Cardiac muscle cell (in vitro differentiated cells and primary cell): ENCODE data around the gene C2CD5. TPM values are rescaled to one million over a fixed set of nuclear protein-coding genes. Genes with fewer than 3 reads are reported as not detected.
A peak's percentile ranks its signal among the peaks of the same experiment; 100 is the strongest.

Experiments
- DNase-seq, 2 donors: peaks; one replicate each; pipeline versions ENCODE4 v3.0.0 to v3.0.0-alpha.2; 2010 to 2017; ENCODE audit warnings: low read depth in 1 of 2, low spot score in 1 of 2
- H3K27ac ChIP-seq: fragments of 200-600 bp; sonication (generic); 2 replicates; pipeline ENCODE4 v1.5.1; 2016
- H3K27me3 ChIP-seq: fragments of 200-600 bp; sonication (generic); 2 replicates; pipeline ENCODE4 v1.6.0; 2016; ENCODE audit warnings: control low read depth
- H3K36me3 ChIP-seq: fragments of 200-600 bp; sonication (generic); 2 replicates; pipeline ENCODE4 v1.5.1; 2016; ENCODE audit warnings: control low read depth
- H3K4me1 ChIP-seq: fragments of 200-600 bp; sonication (generic); 2 replicates; pipeline ENCODE4 v1.8.1; 2017; ENCODE audit warnings: low read depth, mild to moderate bottlenecking, mixed run types
- H3K4me3 ChIP-seq: fragments of 200-600 bp; sonication (generic); 2 replicates; pipeline ENCODE4 v1.5.1; 2016; ENCODE audit warnings: mild to moderate bottlenecking
- H3K9me3 ChIP-seq: fragments of 200-600 bp; sonication (generic); 2 replicates; pipeline ENCODE4 v1.5.1; 2017; ENCODE audit warnings: low read depth, mild to moderate bottlenecking, control low read depth
- CTCF ChIP-seq: IDR thresholded peaks from 2 replicates; pipeline ENCODE4 v1.5.1; 2012; ENCODE audit warnings: low read depth, mild to moderate bottlenecking, low read length
- polyA plus RNA-seq: library from polyadenylated mRNA; unstranded; fragments of >200 nt; fragmentation: Nextera tagmentation; extraction: Ambion mirVana; gene quantifications from 2 replicates; pipeline ENCODE4 v1.2.1, GENCODE V29; 2016
- total RNA-seq: library from RNA; depleted of rRNA; stranded (reverse); fragments of >200 nt; gene quantifications from 2 replicates; pipeline ENCODE4 v1.2.3, GENCODE V29; 2016

C2CD5 gene
- total and polyA plus RNA-seq, 2 experiments from 2014 or later: 16.5 to 22.2 TPM

DNA sequence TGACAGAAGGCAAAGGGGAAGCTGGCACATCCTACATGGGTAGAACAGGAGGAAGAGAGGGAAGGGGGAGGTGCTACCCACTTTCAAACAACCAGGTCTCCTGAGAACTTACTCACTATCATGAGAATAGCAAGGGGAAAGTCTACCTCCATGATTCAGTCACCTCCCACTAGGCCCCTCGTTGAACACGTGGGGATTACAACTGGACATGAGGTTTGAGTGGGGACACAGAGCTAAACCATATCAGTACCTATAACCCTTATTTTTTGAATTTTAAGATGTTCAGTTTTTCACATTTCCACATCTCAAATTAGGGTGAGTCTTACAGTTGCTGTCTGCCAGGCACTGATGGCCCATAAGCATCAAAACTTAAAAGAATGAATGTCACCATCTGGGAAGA is 129.6 kb downstream of the C2CD5 start:
- H3K36me3 ChIP-seq: no peaks in the 10 kb centered on the region
- H3K9me3 ChIP-seq: no peaks in the 10 kb centered on the region
- no peak overlapping the region for H3K4me3 ChIP-seq
- no peak overlapping the region for H3K27ac ChIP-seq
- H3K27me3 ChIP-seq: no peaks in the 10 kb centered on the region
- no peak for DNase-seq
- no peaks in the 10 kb centered on the region for H3K4me1 ChIP-seq
- no peak for TF ChIP-seq CTCF

GRCh38 chr12:22413592-22413991 is 130.8 kb downstream of the C2CD5 start:
- no peak for DNase-seq
- no peaks in the 10 kb centered on the region for H3K27me3 ChIP-seq
- H3K27ac ChIP-seq: no peak overlapping the region
- H3K36me3 ChIP-seq: no peaks in the 10 kb centered on the region
- H3K4me1 ChIP-seq: peaks cover 4% of the 10 kb centered on the region
- no peak overlapping the region for H3K4me3 ChIP-seq
- TF ChIP-seq CTCF: no peak
- H3K9me3 ChIP-seq: no peaks in the 10 kb centered on the region

DNA sequence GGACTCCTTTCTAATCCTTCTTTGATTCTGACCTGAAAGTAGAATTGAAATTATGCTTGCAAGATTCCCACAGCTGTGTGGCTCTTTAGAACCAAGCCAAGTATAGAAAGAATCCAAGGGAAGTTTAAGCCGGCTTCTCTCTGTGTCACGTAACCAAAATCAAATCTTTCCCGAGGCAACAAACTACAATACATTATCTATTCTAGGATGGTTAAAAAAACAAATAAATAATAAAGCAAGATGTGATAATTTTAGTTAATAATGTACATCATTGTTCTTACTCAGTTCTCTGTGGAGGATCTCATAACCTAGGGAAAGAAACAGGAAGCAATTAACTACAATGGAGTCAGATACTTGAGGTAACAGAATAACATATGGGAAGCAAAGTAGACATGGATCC is 131.8 kb downstream of the C2CD5 start:
- no peak overlapping the region for H3K27ac ChIP-seq
- no peaks in the 10 kb centered on the region for H3K36me3 ChIP-seq
- no peak overlapping the region for H3K4me3 ChIP-seq
- no peaks in the 10 kb centered on the region for H3K27me3 ChIP-seq
- no peaks in the 10 kb centered on the region for H3K9me3 ChIP-seq
- TF ChIP-seq CTCF: no peak
- DNase-seq: no peak
- H3K4me1 ChIP-seq: peaks cover 4% of the 10 kb centered on the region

GRCh38 chr12:22410486-22410885 is 133.9 kb downstream of the C2CD5 start:
- H3K9me3 ChIP-seq: no peaks in the 10 kb centered on the region
- H3K27ac ChIP-seq: no peak overlapping the region
- H3K36me3 ChIP-seq: no peaks in the 10 kb centered on the region
- TF ChIP-seq CTCF: no peak
- H3K4me1 ChIP-seq: peaks cover 4% of the 10 kb centered on the region
- no peaks in the 10 kb centered on the region for H3K27me3 ChIP-seq
- DNase-seq: no peak
- H3K4me3 ChIP-seq: no peak overlapping the region

- TF ChIP-seq CTCF: no peak
- H3K9me3 ChIP-seq: no peaks in the 10 kb centered on the region
- H3K36me3 ChIP-seq: no peaks in the 10 kb centered on the region
- no peak for DNase-seq
- H3K4me3 ChIP-seq: no peak overlapping the region
- H3K27me3 ChIP-seq: no peaks in the 10 kb centered on the region
- peaks cover 4% of the 10 kb centered on the region for H3K4me1 ChIP-seq
- peak overlapping the region; percentile 14 for H3K27ac ChIP-seq
Measured at GRCh38 chr12:22409377-22410164, 134.8 kb downstream of the C2CD5 start.
